HepG2 (cell line): Measurements from ENCODE around the gene DLG3. TPM values are rescaled to one million over a fixed set of nuclear protein-coding genes. Genes with fewer than 3 reads are reported as not detected.

Experiments
- AKNA ChIP-seq: sonication (generic); formaldehyde crosslinking; IDR thresholded peaks from 2 replicates; pipeline ENCODE4 v1.4.0; 2020; ENCODE audit warnings: missing genetic modification reagents, borderline replicate concordance
- CREM ChIP-seq, 2 experiments: sonication (generic) in 1 of 2; formaldehyde crosslinking in 1 of 2; IDR thresholded peaks; 2 replicates each; pipeline versions ENCODE4 v1.4.0 to v1.6.1; 2016 to 2020; ENCODE audit warnings: antibody characterized with exemption in 1 of 2, mild to moderate bottlenecking in 1 of 2, missing genetic modification reagents in 1 of 2
- EED ChIP-seq: sonication (generic); formaldehyde crosslinking; IDR thresholded peaks from 2 replicates; pipeline ENCODE4 v1.5.0; 2020; ENCODE audit warnings: mild to moderate bottlenecking, missing genetic modification reagents
- GZF1 ChIP-seq: sonication (generic); formaldehyde crosslinking; IDR thresholded peaks from 2 replicates; pipeline ENCODE4 v1.5.1; 2020; ENCODE audit warnings: mild to moderate bottlenecking, missing genetic modification reagents
- PLRG1 ChIP-seq: fragments of 450-650 bp; conservative IDR thresholded peaks from 2 replicates; pipeline ENCODE4 v1.6.1; 2016
- RAD21 ChIP-seq: fragments of 450-650 bp; formaldehyde crosslinking; IDR thresholded peaks from 2 replicates; pipeline ENCODE4 v1.5.0; 2020; ENCODE audit warnings: mild to moderate bottlenecking
- RCOR2 ChIP-seq: IDR thresholded peaks from 2 replicates; pipeline ENCODE4 v1.6.1; 2016; ENCODE audit warnings: missing biosample characterization, missing genetic modification reagents
- SAP130 ChIP-seq: IDR thresholded peaks from 2 replicates; pipeline ENCODE4 v1.6.1; 2016; ENCODE audit warnings: low read depth
- SP4 ChIP-seq: sonication (generic); formaldehyde crosslinking; IDR thresholded peaks from 2 replicates; pipeline ENCODE4 v1.8.1; 2023; ENCODE audit warnings: mild to moderate bottlenecking, missing genetic modification reagents
- TAF1 ChIP-seq: sonication (generic); formaldehyde crosslinking; IDR thresholded peaks from 2 replicates; pipeline ENCODE4 v1.4.0; 2020; ENCODE audit warnings: missing genetic modification reagents
- WIZ ChIP-seq: sonication (generic); formaldehyde crosslinking; IDR thresholded peaks from 2 replicates; pipeline ENCODE4 v1.5.1; 2020; ENCODE audit warnings: mild to moderate bottlenecking, missing genetic modification reagents
- ZFP36L1 ChIP-seq: sonication (generic); formaldehyde crosslinking; IDR thresholded peaks from 2 replicates; pipeline ENCODE4 v1.8.0; 2022; ENCODE audit warnings: mild to moderate bottlenecking, missing genetic modification reagents, moderate library complexity
- ZMYM4 ChIP-seq: sonication (generic); formaldehyde crosslinking; IDR thresholded peaks from 2 replicates; pipeline ENCODE4 v1.8.1; 2023; ENCODE audit warnings: mild to moderate bottlenecking, missing genetic modification reagents
- ZNF251 ChIP-seq: sonication (generic); formaldehyde crosslinking; IDR thresholded peaks from 2 replicates; pipeline ENCODE4 v1.9.0; 2021; ENCODE audit warnings: mild to moderate bottlenecking, missing genetic modification reagents
- ZNF263 ChIP-seq: sonication (generic); formaldehyde crosslinking; IDR thresholded peaks from 2 replicates; pipeline ENCODE4 v1.4.0; 2020; ENCODE audit warnings: missing genetic modification reagents
- polyA plus RNA-seq, 8 experiments: library from polyadenylated mRNA; depleted of rRNA in 3 of 8; stranded (reverse) in 7 of 8; unstranded in 1 of 8; fragments of >200 nt; fragmentation: Illumina TruSeq in 4 of 8; extraction: Trizol in 4 of 8; gene quantifications; 2 replicates each; pipeline versions ENCODE4 v1.2.1 to v1.2.3, GENCODE V29; 2011 to 2016; ENCODE audit warnings: low read depth in 4 of 8, missing spikeins in 1 of 8, mixed read lengths in 1 of 8; ENCODE audit not compliant: insufficient read depth in 1 of 8
- total RNA-seq, 5 experiments: library from RNA; depleted of rRNA; stranded (reverse); fragments of >200 nt; fragmentation: Illumina TruSeq; extraction: Trizol; gene quantifications; 2 replicates each; pipeline ENCODE4 v1.2.3, GENCODE V29; 2016; ENCODE audit warnings: low read depth in 1 of 5
- TF ChIP-seq, protein P1 (sequence below): sonication (generic); formaldehyde crosslinking; IDR thresholded peaks from 2 replicates; pipeline ENCODE4 v1.4.0; 2020; ENCODE audit warnings: missing genetic modification reagents
- TF ChIP-seq, protein P2 (sequence below): sonication (generic); formaldehyde crosslinking; IDR thresholded peaks from 2 replicates; pipeline ENCODE4 v1.9.0; 2022; ENCODE audit warnings: missing genetic modification reagents, mild to moderate bottlenecking, borderline replicate concordance
- TF ChIP-seq, protein P3 (sequence below): sonication (generic); formaldehyde crosslinking; IDR thresholded peaks from 2 replicates; pipeline ENCODE4 v1.4.0; 2020; ENCODE audit warnings: missing genetic modification reagents
- TF ChIP-seq, protein P4 (sequence below): IDR thresholded peaks from 2 replicates; pipeline ENCODE4 v1.6.1; 2016; ENCODE audit warnings: missing genetic modification reagents, missing compliant biosample characterization

The DLG3 gene
- total and polyA plus RNA-seq, 2 of the 13 experiments (the other 11 are each of a cell fraction or from before 2014, with no cell fraction given): 9.9 to 19.4 TPM

GRCh38 chrX:70454441-70455365, 10.1 kb downstream of the DLG3 start (continued):
- TF ChIP-seq, protein P1, sequence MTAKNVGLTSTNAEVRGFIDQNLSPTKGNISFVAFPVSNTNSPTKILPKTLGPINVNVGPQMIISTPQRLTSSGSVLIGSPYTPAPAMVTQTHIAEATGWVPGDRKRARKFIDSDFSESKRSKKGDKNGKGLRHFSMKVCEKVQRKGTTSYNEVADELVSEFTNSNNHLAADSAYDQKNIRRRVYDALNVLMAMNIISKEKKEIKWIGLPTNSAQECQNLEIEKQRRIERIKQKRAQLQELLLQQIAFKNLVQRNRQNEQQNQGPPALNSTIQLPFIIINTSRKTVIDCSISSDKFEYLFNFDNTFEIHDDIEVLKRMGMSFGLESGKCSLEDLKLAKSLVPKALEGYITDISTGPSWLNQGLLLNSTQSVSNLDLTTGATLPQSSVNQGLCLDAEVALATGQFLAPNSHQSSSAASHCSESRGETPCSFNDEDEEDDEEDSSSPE (CRISPR knock-in tag): 0 out of 2 replicates have a peak, but pooled peaks have one; percentile 27
- TF ChIP-seq AKNA (no peak), GZF1 (CRISPR knock-in tag) (no peak), CREM (IDR thresholded peaks at IDR 0.05) (peak; percentile 19; the same call in 1 of the 2 replicates), CREM (CRISPR knock-in tag; IDR thresholded peaks at IDR 0.05) (no peak), ZFP36L1 (no peak), PLRG1 (no peak), WIZ (CRISPR knock-in tag) (no peak), SAP130 (CRISPR knock-in tag) (peak; percentile 30; the same call in 1 of the 2 replicates), ZNF251 (CRISPR knock-in tag) (no peak), EED (no peak), ZMYM4 (CRISPR knock-in tag) (no peak), ZNF263 (peak; percentile 67), TAF1 (CRISPR knock-in tag) (peak; percentile 31), RCOR2 (no peak), RAD21 (peak; percentile 69), SP4 (CRISPR knock-in tag) (peak; percentile 56; the same call in 1 of the 2 replicates)
- TF ChIP-seq, protein P2, sequence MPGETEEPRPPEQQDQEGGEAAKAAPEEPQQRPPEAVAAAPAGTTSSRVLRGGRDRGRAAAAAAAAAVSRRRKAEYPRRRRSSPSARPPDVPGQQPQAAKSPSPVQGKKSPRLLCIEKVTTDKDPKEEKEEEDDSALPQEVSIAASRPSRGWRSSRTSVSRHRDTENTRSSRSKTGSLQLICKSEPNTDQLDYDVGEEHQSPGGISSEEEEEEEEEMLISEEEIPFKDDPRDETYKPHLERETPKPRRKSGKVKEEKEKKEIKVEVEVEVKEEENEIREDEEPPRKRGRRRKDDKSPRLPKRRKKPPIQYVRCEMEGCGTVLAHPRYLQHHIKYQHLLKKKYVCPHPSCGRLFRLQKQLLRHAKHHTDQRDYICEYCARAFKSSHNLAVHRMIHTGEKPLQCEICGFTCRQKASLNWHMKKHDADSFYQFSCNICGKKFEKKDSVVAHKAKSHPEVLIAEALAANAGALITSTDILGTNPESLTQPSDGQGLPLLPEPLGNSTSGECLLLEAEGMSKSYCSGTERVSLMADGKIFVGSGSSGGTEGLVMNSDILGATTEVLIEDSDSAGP: peak; percentile 9; the same call in 1 of the 2 replicates
- TF ChIP-seq, protein P3, sequence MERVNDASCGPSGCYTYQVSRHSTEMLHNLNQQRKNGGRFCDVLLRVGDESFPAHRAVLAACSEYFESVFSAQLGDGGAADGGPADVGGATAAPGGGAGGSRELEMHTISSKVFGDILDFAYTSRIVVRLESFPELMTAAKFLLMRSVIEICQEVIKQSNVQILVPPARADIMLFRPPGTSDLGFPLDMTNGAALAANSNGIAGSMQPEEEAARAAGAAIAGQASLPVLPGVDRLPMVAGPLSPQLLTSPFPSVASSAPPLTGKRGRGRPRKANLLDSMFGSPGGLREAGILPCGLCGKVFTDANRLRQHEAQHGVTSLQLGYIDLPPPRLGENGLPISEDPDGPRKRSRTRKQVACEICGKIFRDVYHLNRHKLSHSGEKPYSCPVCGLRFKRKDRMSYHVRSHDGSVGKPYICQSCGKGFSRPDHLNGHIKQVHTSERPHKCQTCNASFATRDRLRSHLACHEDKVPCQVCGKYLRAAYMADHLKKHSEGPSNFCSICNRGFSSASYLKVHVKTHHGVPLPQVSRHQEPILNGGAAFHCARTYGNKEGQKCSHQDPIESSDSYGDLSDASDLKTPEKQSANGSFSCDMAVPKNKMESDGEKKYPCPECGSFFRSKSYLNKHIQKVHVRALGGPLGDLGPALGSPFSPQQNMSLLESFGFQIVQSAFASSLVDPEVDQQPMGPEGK (CRISPR knock-in tag): 0 out of 2 replicates have a peak, but pooled peaks have one; percentile 22
- TF ChIP-seq, protein P4, sequence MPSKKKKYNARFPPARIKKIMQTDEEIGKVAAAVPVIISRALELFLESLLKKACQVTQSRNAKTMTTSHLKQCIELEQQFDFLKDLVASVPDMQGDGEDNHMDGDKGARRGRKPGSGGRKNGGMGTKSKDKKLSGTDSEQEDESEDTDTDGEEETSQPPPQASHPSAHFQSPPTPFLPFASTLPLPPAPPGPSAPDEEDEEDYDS (CRISPR knock-in tag): 0 out of 2 replicates have a peak, but pooled peaks have one; percentile 30
